Body of pancreas (tissue), 4 donors: ENCODE data around the gene DEK.

ENCODE experiments used
- CTCF ChIP-seq, 7 experiments: fragments of 450-650 bp in 4 of 7; fragments of 200-600 bp in 3 of 7; sonication (generic) in 3 of 7; IDR thresholded peaks; one replicate each; pipeline ENCODE4 v1.5.1; 2016 to 2019; ENCODE audit warnings: antibody characterized with exemption in 7 of 7
- POLR2A ChIP-seq, 3 donors: fragments of 450-650 bp; IDR thresholded peaks; one replicate each; pipeline ENCODE4 v1.6.1; 2016; ENCODE audit warnings: antibody characterized with exemption in 3 of 3, mild to moderate bottlenecking in 2 of 3

- no peak for TF ChIP-seq CTCF (IDR thresholded peaks at IDR 0.05)
- no peak for TF ChIP-seq POLR2A (IDR thresholded peaks at IDR 0.05)
Measured at GRCh38 chr6:18218233-18218632, 46.1 kb downstream of the DEK start.
